Measurements from ENCODE around the gene BSN.

BSN gene

GRCh38 chr3:49658711-49659110 is 104.4 kb downstream of the BSN start:
- Histone ChIP-seq H3K27ac (ENCODE audit: low read depth in 2 of 2, low read length in 2 of 2) (no peak overlapping the region), H3K27me3 (ENCODE audit: control insufficient read depth in 2 of 2, insufficient read depth in 2 of 2, low read length in 2 of 2) (no peaks in the 10 kb centered on the region), H3K9ac (ENCODE audit: low read depth in 1 of 2, low read length in 2 of 2) (no peak overlapping the region), H3K4me1 (ENCODE audit: control insufficient read depth in 2 of 2, insufficient read depth in 2 of 2, low read length in 2 of 2) (no peaks in the 10 kb centered on the region), H3K4me3 (ENCODE audit: low read length in 2 of 2) (no peak overlapping the region), H3K9me3 (ENCODE audit: control insufficient read depth in 2 of 2, low read length in 2 of 2) (no peaks in the 10 kb centered on the region), H3K36me3 (ENCODE audit: control insufficient read depth in 2 of 2, insufficient read depth in 2 of 2, low read length in 2 of 2) (no peaks in the 10 kb centered on the region)

- no peak overlapping the region for H3K9ac ChIP-seq (ENCODE audit: low read depth in 1 of 2, low read length in 2 of 2)
- no peaks in the 10 kb centered on the region for H3K4me1 ChIP-seq (ENCODE audit: control insufficient read depth in 2 of 2, insufficient read depth in 2 of 2, low read length in 2 of 2)
- H3K27ac ChIP-seq (ENCODE audit: low read depth in 2 of 2, low read length in 2 of 2): no peak overlapping the region
- no peaks in the 10 kb centered on the region for H3K9me3 ChIP-seq (ENCODE audit: control insufficient read depth in 2 of 2, low read length in 2 of 2)
- no peaks in the 10 kb centered on the region for H3K36me3 ChIP-seq (ENCODE audit: control insufficient read depth in 2 of 2, insufficient read depth in 2 of 2, low read length in 2 of 2)
- no peaks in the 10 kb centered on the region for H3K27me3 ChIP-seq (ENCODE audit: control insufficient read depth in 2 of 2, insufficient read depth in 2 of 2, low read length in 2 of 2)
- no peak overlapping the region for H3K4me3 ChIP-seq (ENCODE audit: low read length in 2 of 2)
Observed at GRCh38 chr3:49659756-49660155, 105.5 kb downstream of the BSN start.

DNA sequence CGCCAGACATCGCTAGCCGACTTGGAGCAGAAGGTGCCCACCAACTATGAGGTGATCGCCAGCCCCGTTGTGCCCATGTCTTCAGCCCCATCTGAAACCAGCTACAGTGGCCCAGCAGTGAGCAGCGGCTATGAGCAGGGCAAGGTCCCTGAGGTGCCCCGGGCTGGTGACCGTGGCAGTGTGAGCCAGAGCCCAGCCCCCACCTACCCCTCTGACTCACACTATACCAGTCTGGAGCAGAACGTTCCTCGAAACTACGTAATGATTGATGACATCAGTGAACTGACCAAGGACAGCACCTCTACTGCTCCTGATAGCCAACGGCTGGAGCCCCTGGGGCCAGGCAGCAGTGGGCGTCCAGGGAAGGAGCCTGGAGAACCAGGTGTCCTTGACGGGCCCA is 107.0 kb downstream of the BSN start:
- Histone ChIP-seq H3K9ac (ENCODE audit: low read depth in 1 of 2, low read length in 2 of 2) (no peak overlapping the region), H3K27me3 (ENCODE audit: control insufficient read depth in 2 of 2, insufficient read depth in 2 of 2, low read length in 2 of 2) (no peaks in the 10 kb centered on the region), H3K9me3 (ENCODE audit: control insufficient read depth in 2 of 2, low read length in 2 of 2) (no peaks in the 10 kb centered on the region), H3K27ac (ENCODE audit: low read depth in 2 of 2, low read length in 2 of 2) (no peak overlapping the region), H3K36me3 (ENCODE audit: control insufficient read depth in 2 of 2, insufficient read depth in 2 of 2, low read length in 2 of 2) (no peaks in the 10 kb centered on the region), H3K4me3 (ENCODE audit: low read length in 2 of 2) (no peak overlapping the region), H3K4me1 (ENCODE audit: control insufficient read depth in 2 of 2, insufficient read depth in 2 of 2, low read length in 2 of 2) (no peaks in the 10 kb centered on the region)

GRCh38 chr3:49662021-49662420 is 107.7 kb downstream of the BSN start:
- peaks cover 0 to 2% of the 10 kb centered on the region in 2 donors for H3K27me3 ChIP-seq (ENCODE audit: control insufficient read depth in 2 of 2, insufficient read depth in 2 of 2, low read length in 2 of 2)
- no peak overlapping the region for H3K9ac ChIP-seq (ENCODE audit: low read depth in 1 of 2, low read length in 2 of 2)
- no peaks in the 10 kb centered on the region for H3K4me1 ChIP-seq (ENCODE audit: control insufficient read depth in 2 of 2, insufficient read depth in 2 of 2, low read length in 2 of 2)
- no peak overlapping the region for H3K27ac ChIP-seq (ENCODE audit: low read depth in 2 of 2, low read length in 2 of 2)
- H3K4me3 ChIP-seq (ENCODE audit: low read length in 2 of 2): no peak overlapping the region
- no peaks in the 10 kb centered on the region for H3K36me3 ChIP-seq (ENCODE audit: control insufficient read depth in 2 of 2, insufficient read depth in 2 of 2, low read length in 2 of 2)
- no peaks in the 10 kb centered on the region for H3K9me3 ChIP-seq (ENCODE audit: control insufficient read depth in 2 of 2, low read length in 2 of 2)

DNA sequence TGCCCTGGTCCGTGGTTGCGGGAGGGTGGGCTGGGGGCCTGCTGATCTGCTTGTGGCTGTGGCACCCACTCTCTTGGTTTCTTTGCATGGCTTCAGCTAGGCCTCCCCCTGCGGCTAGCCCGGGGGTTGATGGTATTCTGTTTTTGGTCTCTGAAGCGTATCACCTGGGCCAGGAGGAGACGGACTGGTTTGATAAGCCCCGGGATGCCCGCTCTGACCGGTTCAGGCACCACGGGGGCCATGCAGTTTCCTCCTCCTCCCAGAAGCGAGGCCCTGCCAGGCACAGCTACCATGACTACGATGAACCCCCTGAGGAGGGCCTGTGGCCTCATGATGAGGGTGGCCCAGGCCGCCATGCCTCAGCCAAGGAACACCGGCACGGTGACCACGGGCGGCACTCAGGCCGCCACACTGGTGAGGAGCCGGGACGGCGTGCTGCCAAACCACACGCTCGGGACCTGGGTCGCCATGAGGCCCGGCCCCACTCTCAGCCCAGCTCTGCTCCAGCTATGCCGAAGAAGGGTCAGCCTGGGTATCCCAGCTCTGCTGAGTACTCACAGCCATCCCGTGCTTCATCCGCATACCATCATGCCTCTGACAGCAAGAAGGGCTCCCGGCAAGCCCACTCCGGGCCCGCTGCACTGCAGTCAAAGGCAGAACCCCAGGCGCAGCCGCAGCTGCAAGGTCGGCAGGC is 108.6 kb downstream of the BSN start:
- H3K9me3 ChIP-seq (ENCODE audit: control insufficient read depth in 2 of 2, low read length in 2 of 2): no peaks in the 10 kb centered on the region
- no peak overlapping the region for H3K27ac ChIP-seq (ENCODE audit: low read depth in 2 of 2, low read length in 2 of 2)
- H3K4me1 ChIP-seq (ENCODE audit: control insufficient read depth in 2 of 2, insufficient read depth in 2 of 2, low read length in 2 of 2): no peaks in the 10 kb centered on the region
- no peak overlapping the region for H3K4me3 ChIP-seq (ENCODE audit: low read length in 2 of 2)
- H3K9ac ChIP-seq (ENCODE audit: low read depth in 1 of 2, low read length in 2 of 2): no peak overlapping the region
- H3K36me3 ChIP-seq (ENCODE audit: control insufficient read depth in 2 of 2, insufficient read depth in 2 of 2, low read length in 2 of 2): no peaks in the 10 kb centered on the region
- H3K27me3 ChIP-seq (ENCODE audit: control insufficient read depth in 2 of 2, insufficient read depth in 2 of 2, low read length in 2 of 2): peaks cover 0 to 4% of the 10 kb centered on the region in 2 donors

DNA sequence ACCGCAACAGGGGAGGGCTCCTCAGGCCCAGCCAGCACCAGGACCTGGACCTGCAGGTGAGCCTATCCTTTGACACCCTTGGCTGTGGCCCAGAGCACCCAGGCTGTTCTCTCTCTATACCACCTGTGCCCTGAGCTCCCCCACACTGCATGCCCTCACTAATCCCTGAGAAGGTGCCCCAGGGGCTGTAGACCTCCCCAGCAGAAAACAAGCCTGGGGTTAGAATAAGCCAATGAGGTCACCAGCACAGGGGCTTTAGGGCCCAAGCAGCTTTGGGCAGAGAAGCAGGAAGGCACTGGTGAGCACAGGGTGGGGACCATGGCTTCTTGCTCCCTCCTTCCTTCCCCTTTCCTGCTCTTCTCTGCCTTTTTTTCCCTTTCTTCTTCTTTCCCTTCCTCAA is 109.6 kb downstream of the BSN start:
- Histone ChIP-seq H3K4me1 (ENCODE audit: control insufficient read depth in 2 of 2, insufficient read depth in 2 of 2, low read length in 2 of 2) (no peaks in the 10 kb centered on the region), H3K27me3 (ENCODE audit: control insufficient read depth in 2 of 2, insufficient read depth in 2 of 2, low read length in 2 of 2) (peaks cover 0 to 4% of the 10 kb centered on the region in 2 donors), H3K4me3 (ENCODE audit: low read length in 2 of 2) (no peak overlapping the region), H3K9ac (ENCODE audit: low read depth in 1 of 2, low read length in 2 of 2) (no peak overlapping the region), H3K9me3 (ENCODE audit: control insufficient read depth in 2 of 2, low read length in 2 of 2) (no peaks in the 10 kb centered on the region), H3K27ac (ENCODE audit: low read depth in 2 of 2, low read length in 2 of 2) (no peak overlapping the region), H3K36me3 (ENCODE audit: control insufficient read depth in 2 of 2, insufficient read depth in 2 of 2, low read length in 2 of 2) (no peaks in the 10 kb centered on the region)

GRCh38 chr3:49664300-49664699 is 110.0 kb downstream of the BSN start:
- Histone ChIP-seq H3K4me3 (ENCODE audit: low read length in 2 of 2) (no peak overlapping the region), H3K27ac (ENCODE audit: low read depth in 2 of 2, low read length in 2 of 2) (no peak overlapping the region), H3K9me3 (ENCODE audit: control insufficient read depth in 2 of 2, low read length in 2 of 2) (no peaks in the 10 kb centered on the region), H3K4me1 (ENCODE audit: control insufficient read depth in 2 of 2, insufficient read depth in 2 of 2, low read length in 2 of 2) (no peaks in the 10 kb centered on the region), H3K9ac (ENCODE audit: low read depth in 1 of 2, low read length in 2 of 2) (no peak overlapping the region), H3K36me3 (ENCODE audit: control insufficient read depth in 2 of 2, insufficient read depth in 2 of 2, low read length in 2 of 2) (no peaks in the 10 kb centered on the region), H3K27me3 (ENCODE audit: control insufficient read depth in 2 of 2, insufficient read depth in 2 of 2, low read length in 2 of 2) (peaks cover 0 to 7% of the 10 kb centered on the region in 2 donors)

DNA sequence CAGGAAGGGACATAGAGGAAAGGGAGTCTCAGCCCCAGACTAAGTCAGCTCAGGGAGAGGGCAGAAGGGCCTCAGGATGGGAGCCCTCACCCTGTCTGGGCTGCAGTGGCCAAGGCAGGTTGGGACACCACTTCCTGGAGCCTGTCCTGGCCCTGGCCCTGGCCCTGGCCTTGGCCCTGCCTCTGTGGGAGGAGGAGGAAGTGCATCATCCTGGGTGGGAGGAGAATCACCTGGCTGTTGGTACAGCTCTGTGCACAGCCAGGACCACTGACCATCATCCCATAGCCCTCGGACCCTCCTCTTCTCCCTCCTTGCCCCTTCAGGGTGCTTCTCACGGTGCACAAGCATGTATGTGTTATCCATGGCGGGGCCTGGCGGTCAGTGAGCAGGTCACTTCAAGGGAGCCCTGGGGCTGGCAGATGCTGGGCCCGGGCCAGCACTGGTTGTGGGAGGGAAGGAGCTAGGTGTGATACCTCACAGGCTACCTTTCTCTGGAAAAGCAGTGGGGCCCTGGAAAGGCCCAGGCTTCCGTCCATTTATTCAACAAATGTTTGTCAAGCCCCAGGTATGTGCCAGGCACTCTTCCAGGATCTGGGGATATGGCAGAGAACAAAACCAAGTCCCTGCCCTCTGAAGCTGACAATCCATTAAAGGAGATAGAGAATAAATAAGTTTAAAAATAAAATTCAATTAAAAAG is 111.7 kb downstream of the BSN start:
- no peaks in the 10 kb centered on the region for H3K36me3 ChIP-seq (ENCODE audit: control insufficient read depth in 2 of 2, insufficient read depth in 2 of 2, low read length in 2 of 2)
- no peaks in the 10 kb centered on the region for H3K4me1 ChIP-seq (ENCODE audit: control insufficient read depth in 2 of 2, insufficient read depth in 2 of 2, low read length in 2 of 2)
- no peak overlapping the region for H3K9ac ChIP-seq (ENCODE audit: low read depth in 1 of 2, low read length in 2 of 2)
- no peak overlapping the region for H3K27ac ChIP-seq (ENCODE audit: low read depth in 2 of 2, low read length in 2 of 2)
- no peaks in the 10 kb centered on the region for H3K9me3 ChIP-seq (ENCODE audit: control insufficient read depth in 2 of 2, low read length in 2 of 2)
- H3K4me3 ChIP-seq (ENCODE audit: low read length in 2 of 2): no peak overlapping the region
- H3K27me3 ChIP-seq (ENCODE audit: control insufficient read depth in 2 of 2, insufficient read depth in 2 of 2, low read length in 2 of 2): peaks cover 0 to 9% of the 10 kb centered on the region in 2 donors

DNA sequence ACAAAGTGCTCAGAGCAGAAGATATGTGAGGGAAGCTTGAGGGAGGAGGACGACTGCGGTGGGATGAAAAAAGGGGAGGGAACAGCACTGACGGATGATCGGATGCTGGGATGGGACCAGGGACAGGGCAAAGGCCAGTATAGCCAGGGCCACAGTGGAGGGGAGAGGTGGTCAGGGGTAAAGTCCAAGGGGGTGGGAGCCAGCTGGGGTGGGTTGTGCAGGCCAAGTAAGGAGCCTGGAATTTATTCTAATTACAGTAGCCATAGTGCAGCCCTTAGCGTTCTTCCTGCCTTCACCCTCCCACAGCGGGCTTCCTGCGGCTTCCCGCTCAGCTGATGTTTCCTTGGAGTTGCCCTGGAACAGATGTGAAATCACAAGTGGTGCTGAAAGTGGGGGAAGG is 112.3 kb downstream of the BSN start:
- no peak overlapping the region for H3K27ac ChIP-seq (ENCODE audit: low read depth in 2 of 2, low read length in 2 of 2)
- no peak overlapping the region for H3K9ac ChIP-seq (ENCODE audit: low read depth in 1 of 2, low read length in 2 of 2)
- no peaks in the 10 kb centered on the region for H3K36me3 ChIP-seq (ENCODE audit: control insufficient read depth in 2 of 2, insufficient read depth in 2 of 2, low read length in 2 of 2)
- H3K4me3 ChIP-seq (ENCODE audit: low read length in 2 of 2): no peak overlapping the region
- no peaks in the 10 kb centered on the region for H3K9me3 ChIP-seq (ENCODE audit: control insufficient read depth in 2 of 2, low read length in 2 of 2)
- H3K4me1 ChIP-seq (ENCODE audit: control insufficient read depth in 2 of 2, insufficient read depth in 2 of 2, low read length in 2 of 2): no peaks in the 10 kb centered on the region
- H3K27me3 ChIP-seq (ENCODE audit: control insufficient read depth in 2 of 2, insufficient read depth in 2 of 2, low read length in 2 of 2): peaks cover 0 to 9% of the 10 kb centered on the region in 2 donors

DNA sequence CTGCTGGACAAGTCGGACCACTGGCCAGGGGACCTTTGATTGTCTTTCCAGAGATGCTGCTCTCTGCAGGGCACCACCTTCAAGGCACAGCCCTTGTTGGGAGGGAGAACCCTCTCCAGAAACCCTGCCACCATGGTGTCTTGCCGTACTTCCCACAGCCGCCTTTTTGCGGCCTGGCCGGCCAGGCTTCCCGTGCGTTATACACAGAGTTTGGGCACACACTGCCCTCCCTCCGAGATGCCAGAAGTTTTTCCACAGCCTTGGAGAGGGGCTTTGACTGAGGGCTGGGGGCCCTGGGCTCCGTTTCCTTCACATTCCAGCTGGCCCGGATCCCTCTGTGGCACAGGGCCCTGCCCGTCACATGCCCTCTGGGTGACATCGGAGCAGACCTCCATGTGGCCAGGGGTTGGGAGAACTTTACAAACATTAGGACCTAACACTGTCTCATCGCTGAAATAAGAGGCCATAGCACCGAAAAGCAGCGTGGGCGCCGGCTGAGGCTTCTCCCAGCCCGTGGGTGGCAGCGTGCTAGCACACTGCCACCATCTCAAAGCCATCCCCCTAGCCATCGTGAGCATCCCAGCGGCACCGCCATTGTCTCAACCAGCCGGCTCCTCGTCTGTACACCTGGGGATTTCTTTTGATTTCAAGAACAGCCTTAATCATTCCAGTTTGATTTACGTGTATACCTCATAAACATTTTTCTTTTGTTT is 113.6 kb downstream of the BSN start:
- no peak overlapping the region for H3K9ac ChIP-seq (ENCODE audit: low read depth in 1 of 2, low read length in 2 of 2)
- H3K36me3 ChIP-seq (ENCODE audit: control insufficient read depth in 2 of 2, insufficient read depth in 2 of 2, low read length in 2 of 2): no peaks in the 10 kb centered on the region
- no peaks in the 10 kb centered on the region for H3K4me1 ChIP-seq (ENCODE audit: control insufficient read depth in 2 of 2, insufficient read depth in 2 of 2, low read length in 2 of 2)
- no peak overlapping the region for H3K27ac ChIP-seq (ENCODE audit: low read depth in 2 of 2, low read length in 2 of 2)
- peaks cover 0 to 9% of the 10 kb centered on the region in 2 donors for H3K27me3 ChIP-seq (ENCODE audit: control insufficient read depth in 2 of 2, insufficient read depth in 2 of 2, low read length in 2 of 2)
- no peaks in the 10 kb centered on the region for H3K9me3 ChIP-seq (ENCODE audit: control insufficient read depth in 2 of 2, low read length in 2 of 2)
- no peak overlapping the region for H3K4me3 ChIP-seq (ENCODE audit: low read length in 2 of 2)

Data from mucosa of rectum (tissue), 2 donors.